SH-SY5Y (cell line): ENCODE results near the gene LMNA.

ENCODE experiments used
- GATA2 ChIP-seq: IDR thresholded peaks from 2 replicates; pipeline ENCODE4 v1.6.1; 2011; ENCODE audit warnings: mild to moderate bottlenecking, low read depth, low read length
- GATA3 ChIP-seq: IDR thresholded peaks from 2 replicates; pipeline ENCODE4 v1.6.1; 2011; ENCODE audit warnings: low read depth, mild to moderate bottlenecking, low read length, moderate library complexity

DNA sequence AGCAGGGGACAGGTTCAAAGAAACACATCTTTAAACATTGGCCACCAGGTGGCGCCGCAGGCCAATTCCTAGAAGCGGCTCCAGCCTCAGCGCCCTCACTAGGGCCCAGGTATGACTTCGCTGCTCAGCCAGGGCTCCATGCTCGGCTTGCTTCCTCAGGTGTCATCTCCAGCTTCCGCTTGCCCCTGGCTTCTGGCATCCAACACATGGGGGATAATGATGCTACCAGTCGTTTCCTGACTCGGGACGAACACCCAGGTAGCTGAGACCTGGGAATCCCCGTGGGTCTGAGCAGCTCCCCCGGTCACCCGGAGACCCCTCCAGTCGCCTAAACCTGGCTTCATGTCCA lies 23.7 kb upstream of the LMNA start:
- TF ChIP-seq GATA2 (no peak), GATA3 (no peak)
